SK-N-SH (cell line): ENCODE data around the gene HOXB8. TPM values are rescaled to one million over a fixed set of nuclear protein-coding genes. Genes with fewer than 3 reads are reported as not detected.

Experiments
- CTCF ChIA-PET: fragments of 300-600, 350-600 bp; formaldehyde crosslinking; extraction: SDS; loops from one replicate; lab custom pipeline; 2021; lab: Yijun Ruan, JAX
- POLR2A ChIA-PET: fragments of 350-600 bp; sonication (Branson Sonifier 250); formaldehyde crosslinking; extraction: SDS; loops from one replicate; lab custom pipeline; 2020; ENCODE audit warnings: antibody characterized with exemption, inconsistent platforms; lab: Yijun Ruan, JAX
- DNase-seq: peaks from one replicate; pipeline ENCODE4 v3.0.0; 2012
- H2AFZ ChIP-seq: fragments of 200-600 bp; sonication (generic); 2 replicates; pipeline ENCODE4 v1.8.1; 2016; ENCODE audit warnings: antibody characterized with exemption, mild to moderate bottlenecking, low read depth
- H3F3A ChIP-seq: fragments of 200-600 bp; sonication (generic); replicated peaks from 2 replicates; pipeline ENCODE3; 2016; ENCODE audit warnings: antibody characterized with exemption, mild to moderate bottlenecking; ENCODE audit not compliant: insufficient read depth
- H3K27ac ChIP-seq, 2 experiments: fragments of 200-500 bp in 1 of 2; fragments of 200-600 bp in 1 of 2; sonication (Bioruptor generic) in 1 of 2; sonication (generic), shearing (Covaris generic) in 1 of 2; 2 replicates each; pipeline versions ENCODE4 v1.5.1 to v1.6.1; 2014 to 2016; ENCODE audit warnings: low read depth in 2 of 2, inconsistent platforms in 1 of 2, low read length in 1 of 2, mild to moderate bottlenecking in 1 of 2, mixed read lengths in 1 of 2
- H3K27me3 ChIP-seq: fragments of 200-600 bp; sonication (generic), shearing (Covaris generic); 2 replicates; pipeline ENCODE4 v1.6.1; 2016; ENCODE audit warnings: mixed run types; ENCODE audit not compliant: insufficient read depth
- H3K36me3 ChIP-seq, 2 experiments: fragments of 200-500 bp in 1 of 2; fragments of 200-600 bp in 1 of 2; sonication (Bioruptor generic) in 1 of 2; sonication (generic) in 1 of 2; replicated peaks in 1 of 2; 2 replicates each; pipeline versions ENCODE3 to v1.5.1; 2014 to 2016; ENCODE audit warnings: low read length in 1 of 2, mild to moderate bottlenecking in 1 of 2; ENCODE audit not compliant: insufficient read depth in 2 of 2, control insufficient read depth in 1 of 2
- H3K4me1 ChIP-seq, 2 experiments: fragments of 200-500 bp in 1 of 2; fragments of 200-600 bp in 1 of 2; sonication (Bioruptor generic) in 1 of 2; sonication (generic), shearing (Covaris generic) in 1 of 2; 2 replicates each; pipeline versions ENCODE4 v1.5.1 to v1.6.1; 2014 to 2016; ENCODE audit warnings: low read depth in 1 of 2, low read length in 1 of 2, mixed run types in 1 of 2; ENCODE audit not compliant: insufficient read depth in 2 of 2, control insufficient read depth in 1 of 2
- H3K4me2 ChIP-seq: fragments of 200-600 bp; sonication (generic), shearing (Covaris generic); 2 replicates; pipeline ENCODE4 v1.6.1; 2017; ENCODE audit warnings: mixed run types
- H3K4me3 ChIP-seq, 2 experiments: fragments of 200-500 bp in 1 of 2; fragments of 200-600 bp in 1 of 2; sonication (Bioruptor generic) in 1 of 2; sonication (generic), shearing (Covaris generic) in 1 of 2; 2 replicates each; pipeline versions ENCODE4 v1.5.1 to v1.8.1; 2014 to 2016; ENCODE audit warnings: low read depth in 2 of 2, inconsistent platforms in 1 of 2, low read length in 1 of 2, mild to moderate bottlenecking in 1 of 2, mixed read lengths in 1 of 2, moderate library complexity in 1 of 2
- H3K79me2 ChIP-seq: fragments of 200-600 bp; sonication (generic); 2 replicates; pipeline ENCODE4 v1.8.1; 2017; ENCODE audit warnings: mild to moderate bottlenecking; ENCODE audit not compliant: insufficient read depth
- H3K9ac ChIP-seq: fragments of 200-600 bp; sonication (generic); 2 replicates; pipeline ENCODE4 v1.6.1; 2017; ENCODE audit warnings: mixed run types
- H3K9me2 ChIP-seq: fragments of 200-600 bp; sonication (generic); 2 replicates; pipeline ENCODE4 v1.6.1; 2017; ENCODE audit warnings: mixed run types
- H3K9me3 ChIP-seq: fragments of 200-600 bp; sonication (generic); 2 replicates; pipeline ENCODE4 v1.6.1; 2017; ENCODE audit warnings: mixed run types, mild to moderate bottlenecking, moderate library complexity
- H4K20me1 ChIP-seq: fragments of 200-600 bp; sonication (generic); 2 replicates; pipeline ENCODE4 v1.6.1; 2017; ENCODE audit warnings: mild to moderate bottlenecking, mixed run types; ENCODE audit not compliant: insufficient read depth
- EP300 ChIP-seq, 2 experiments: IDR thresholded peaks; 2 replicates each; pipeline versions ENCODE4 v1.4.0 to v1.6.1; 2012; ENCODE audit warnings: borderline replicate concordance in 1 of 2, low read depth in 1 of 2, low read length in 1 of 2
- EZH2phosphoT487 ChIP-seq: fragments of 200-600 bp; sonication (generic); IDR thresholded peaks from 2 replicates; pipeline ENCODE4 v1.6.1; 2017; ENCODE audit warnings: low read depth, mixed run types, mild to moderate bottlenecking, antibody characterized with exemption, moderate library complexity, borderline replicate concordance
- FOSL2 ChIP-seq: IDR thresholded peaks from 2 replicates; pipeline ENCODE4 v1.4.0; 2012; ENCODE audit warnings: low read depth, mild to moderate bottlenecking, moderate library complexity, borderline replicate concordance
- MAX ChIP-seq: IDR thresholded peaks from 2 replicates; pipeline ENCODE4 v1.4.0; 2012; ENCODE audit warnings: low read depth
- NFIC ChIP-seq: IDR thresholded peaks from 2 replicates; pipeline ENCODE4 v1.4.0; 2012; ENCODE audit warnings: borderline replicate concordance
- SIN3A ChIP-seq: IDR thresholded peaks from 2 replicates; pipeline ENCODE4 v1.6.1; 2012; ENCODE audit warnings: low read depth, mild to moderate bottlenecking, low read length, moderate library complexity, borderline replicate concordance
- YY1 ChIP-seq: IDR thresholded peaks from 2 replicates; pipeline ENCODE4 v1.4.0; 2012; ENCODE audit warnings: low read depth, mild to moderate bottlenecking
- ZBTB33 ChIP-seq: IDR thresholded peaks from 2 replicates; pipeline ENCODE4 v1.4.0; 2012; ENCODE audit warnings: low read depth, borderline replicate concordance
- WGBS: methylation state at CpG from one replicate; pipeline ENCODE4 v1.1.6; 2017; ENCODE audit warnings: low lambda C conversion rate; 5-methylcytosine and 5-hydroxymethylcytosine counted together
- polyA plus RNA-seq, 3 experiments: library from polyadenylated mRNA; depleted of rRNA; stranded (reverse); fragments of >200 nt; gene quantifications; 2 replicates each; pipeline ENCODE4 v1.2.3, GENCODE V29; 2012

Gene HOXB8
- polyA plus RNA-seq, 1 of the 3 experiments (the other 2 are of a cell fraction): not detected

- POLR2A ChIA-PET: no interaction called here
Measured at GRCh38 chr17:48590607-48591161, 24.4 kb downstream of the HOXB8 start.

GRCh38 chr17:48589831-48590606 is 25.1 kb downstream of the HOXB8 start, which contains the start of gene HOXB3:
TSS of gene HOXB3 (minus strand) at chr17:48590241. CDS start at chr17:48552474, 37,767 bp downstream.
- Histone ChIP-seq H3K4me2 (peak within 1 kb of the TSS; percentile 60; the same call in 1 of the 2 replicates), H3K9me3 (no peaks in the 10 kb centered on the region), H3K36me3 (no peaks in the 10 kb centered on the region), H3K9me2 (no peaks in the 10 kb centered on the region), H3K9ac (no peak within 1 kb of the TSS), H3K4me1 (peaks cover 2 to 6% of the 10 kb centered on the region in 2 experiments; a peak in 1 of 4 replicates), H3K79me2 (no peaks in the 10 kb centered on the region), H4K20me1 (no peaks in the 10 kb centered on the region), H3K4me3 (no peak within 1 kb of the TSS), H2AFZ (no peak within 1 kb of the TSS), H3F3A (peaks cover 4% of the 10 kb centered on the region), H3K27ac (no peak within 1 kb of the TSS), H3K27me3 (peaks cover 98% of the 10 kb centered on the region)
- no peak for TF ChIP-seq NFIC
- no peak for TF ChIP-seq ZBTB33
- TF ChIP-seq SIN3A: no peak
- TF ChIP-seq EZH2phosphoT487: no peak
- TF ChIP-seq FOSL2: no peak
- TF ChIP-seq MAX: no peak
- ChIA-PET CTCF (interaction anchor here (1.2 to 3.3 kb wide), 3 partner anchors 20 to 330 kb away, joined by 3 to 20 read pairs (median 4); no protein-coding TSS in a partner anchor), POLR2A (no interaction called here)
- DNase-seq: no peak
- WGBS: 22% methylated on average over 23 of the region's 23 CpGs

More at GRCh38 chr17:48590607-48591161, 24.4 kb downstream of the HOXB8 start:
- Histone ChIP-seq H3K27me3 (peaks cover 98% of the 10 kb centered on the region), H3K4me1 (peaks cover 1 to 4% of the 10 kb centered on the region in 2 experiments; a peak in 1 of 4 replicates), H3K9me3 (no peaks in the 10 kb centered on the region), H3K9ac (no peak overlapping the region), H3K79me2 (no peaks in the 10 kb centered on the region), H4K20me1 (no peaks in the 10 kb centered on the region), H3K27ac (no peak overlapping the region), H3K4me2 (no peak overlapping the region), H3K9me2 (no peaks in the 10 kb centered on the region), H3F3A (peaks cover 4% of the 10 kb centered on the region), H3K36me3 (no peaks in the 10 kb centered on the region), H2AFZ (no peak overlapping the region), H3K4me3 (no peak overlapping the region)
- DNase-seq: no peak
- TF ChIP-seq YY1 (no peak), EP300 (IDR thresholded peaks at IDR 0.05; ENCODE audit: borderline replicate concordance in 1 of 2, low read depth in 1 of 2, low read length in 1 of 2) (no peak)
- CTCF ChIA-PET: interaction anchor here (0.6 to 1.3 kb wide), 3 partner anchors 22 to 288 kb away, joined by 3 to 4 read pairs (median 3); no protein-coding TSS in a partner anchor
